Parietal lobe (tissue), 2 donors: Measurements from ENCODE around the gene EXOC6B. TPM values are rescaled to one million over a fixed set of nuclear protein-coding genes. Genes with fewer than 3 reads are reported as not detected.

Experiments
- small RNA-seq: library from RNA; depleted of rRNA; stranded (forward); fragments of <200 nt; gene quantifications from one replicate; pipeline ENCODE3, GENCODE V24; 2014; ENCODE audit warnings: low replicate concordance
- total RNA-seq: library from RNA; depleted of rRNA; stranded (reverse); fragments of >200 nt; gene quantifications from one replicate; pipeline ENCODE4 v1.2.3, GENCODE V29; 2014

The EXOC6B gene
- total RNA-seq: 105 TPM

DNA sequence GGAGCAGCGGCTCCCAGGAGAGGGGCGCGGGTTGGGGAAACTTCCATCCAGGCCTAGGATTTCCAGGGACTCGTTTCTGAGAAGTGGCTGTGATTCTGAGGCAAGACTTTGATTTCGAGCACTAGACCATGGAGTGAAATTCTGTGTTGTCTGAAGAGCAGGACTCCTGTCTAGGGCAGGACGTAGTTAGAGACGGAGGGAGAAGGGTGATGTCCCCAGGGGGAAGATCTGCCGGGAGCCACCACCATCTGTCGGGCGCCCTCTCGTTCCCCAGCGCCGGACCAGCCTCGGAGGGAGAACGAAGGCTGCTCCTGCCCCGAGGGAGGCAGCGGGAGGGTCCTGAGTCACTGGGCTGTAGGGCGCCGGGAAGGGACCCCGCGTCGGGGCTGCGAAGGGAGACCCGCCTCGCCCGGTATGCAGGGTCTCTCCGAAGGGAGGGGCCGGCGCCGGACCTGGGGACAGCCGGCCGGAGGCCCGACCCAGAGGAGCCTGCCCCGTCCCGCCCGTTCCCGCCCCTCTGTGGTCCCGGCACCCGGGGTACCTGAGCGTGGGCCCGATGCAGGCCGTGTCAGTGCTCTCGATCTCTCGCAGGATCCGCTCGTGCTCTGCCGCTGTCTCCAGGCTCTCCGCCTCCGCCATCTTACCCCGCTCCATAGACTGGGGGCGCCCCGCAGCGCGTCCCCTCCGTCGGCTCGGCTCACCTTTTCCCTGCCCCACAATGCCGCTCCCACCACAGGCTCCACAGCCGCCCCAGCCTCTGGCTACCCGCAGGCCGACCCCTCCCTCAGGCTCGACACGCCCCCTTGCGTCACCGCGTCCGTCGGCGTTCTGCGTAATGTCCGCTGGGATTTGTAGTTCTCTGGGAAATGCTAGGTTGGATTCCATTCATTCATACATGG, at the start of gene EXOC6B:
TSS of gene EXOC6B (minus strand) at position 777 of the 899 bp plus-strand sequence.

DNA sequence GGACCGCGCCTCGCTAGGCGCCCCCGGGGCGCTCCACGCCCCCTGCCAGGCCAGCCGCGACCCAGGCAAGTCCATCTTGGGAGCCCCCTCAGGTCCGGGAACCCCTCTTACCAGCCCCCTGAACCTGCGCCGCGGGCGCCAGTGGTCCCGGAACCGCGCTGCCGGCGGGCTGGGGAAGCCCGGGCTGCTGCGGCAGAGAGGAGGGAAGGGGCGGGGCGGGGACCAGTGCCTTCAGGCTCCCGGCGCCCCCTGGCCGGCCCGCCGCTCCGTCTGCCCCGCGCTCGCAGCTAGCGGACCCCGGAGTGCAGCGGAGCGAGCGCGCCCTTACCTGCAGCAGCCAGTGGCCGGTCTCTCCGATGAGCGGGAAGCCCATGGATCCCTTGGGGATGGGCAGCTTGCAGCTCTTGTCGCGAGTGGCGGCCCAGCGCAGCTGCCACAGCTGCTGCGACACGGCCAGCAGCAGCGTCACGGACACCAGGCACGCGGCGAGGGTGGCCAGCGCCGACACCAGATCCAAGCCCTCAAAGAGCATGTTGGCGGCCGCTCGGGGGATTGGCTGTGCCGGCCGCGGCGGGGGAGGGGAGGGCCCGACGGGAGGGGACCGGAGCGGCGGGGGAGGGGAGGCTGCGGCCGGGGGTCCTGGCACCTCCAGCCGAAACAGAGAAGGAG, 678.4 kb downstream of the EXOC6B start, which contains the start of gene CYP26B1:
TSS of gene CYP26B1 (minus strand) at position 560 of the 669 bp plus-strand sequence. CDS start at position 532, 28 bp downstream.

Small RNA genes lying within 50 kb of the gene (small RNA-seq; reads per million reads assigned to genes)
- not detected for gene RF00592
- 0.31 reads per million, percentile 10 among the genes with 10 or more reads in this experiment for gene RNU2-39P

Other genes starting within 250 kb of the EXOC6B start
- 1.3 TPM for gene SPR, start 61.4 kb upstream of the EXOC6B start, total RNA-seq
- 27.9 TPM for gene EMX1, start 91.5 kb upstream of the EXOC6B start, total RNA-seq
- 31.6 TPM for gene SFXN5, start 245.7 kb upstream of the EXOC6B start, total RNA-seq